Measurements from ENCODE around the gene DLX2.

DNA sequence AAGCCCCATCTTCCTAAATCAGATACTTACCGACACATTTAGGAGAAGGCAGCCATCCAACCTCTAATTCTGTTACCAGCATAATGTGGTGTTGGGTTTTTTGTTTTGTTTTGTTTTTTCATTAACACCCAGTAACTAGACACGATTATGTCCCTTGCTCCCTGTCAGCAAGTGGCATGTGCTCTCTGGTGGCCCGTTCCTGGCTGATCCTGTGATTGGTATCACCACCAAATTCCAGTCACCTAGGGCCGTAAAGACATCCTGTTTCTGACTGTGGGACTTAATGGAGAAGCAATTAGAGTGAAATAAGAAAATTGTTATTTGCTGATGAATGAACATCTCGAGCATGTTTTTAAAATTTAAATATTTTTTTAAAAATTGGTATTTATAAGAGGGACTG is 23.3 kb downstream of the DLX2 start:
- no peak for TF ChIP-seq POLR2A (IDR thresholded peaks at IDR 0.05)
- TF ChIP-seq, protein P1, sequence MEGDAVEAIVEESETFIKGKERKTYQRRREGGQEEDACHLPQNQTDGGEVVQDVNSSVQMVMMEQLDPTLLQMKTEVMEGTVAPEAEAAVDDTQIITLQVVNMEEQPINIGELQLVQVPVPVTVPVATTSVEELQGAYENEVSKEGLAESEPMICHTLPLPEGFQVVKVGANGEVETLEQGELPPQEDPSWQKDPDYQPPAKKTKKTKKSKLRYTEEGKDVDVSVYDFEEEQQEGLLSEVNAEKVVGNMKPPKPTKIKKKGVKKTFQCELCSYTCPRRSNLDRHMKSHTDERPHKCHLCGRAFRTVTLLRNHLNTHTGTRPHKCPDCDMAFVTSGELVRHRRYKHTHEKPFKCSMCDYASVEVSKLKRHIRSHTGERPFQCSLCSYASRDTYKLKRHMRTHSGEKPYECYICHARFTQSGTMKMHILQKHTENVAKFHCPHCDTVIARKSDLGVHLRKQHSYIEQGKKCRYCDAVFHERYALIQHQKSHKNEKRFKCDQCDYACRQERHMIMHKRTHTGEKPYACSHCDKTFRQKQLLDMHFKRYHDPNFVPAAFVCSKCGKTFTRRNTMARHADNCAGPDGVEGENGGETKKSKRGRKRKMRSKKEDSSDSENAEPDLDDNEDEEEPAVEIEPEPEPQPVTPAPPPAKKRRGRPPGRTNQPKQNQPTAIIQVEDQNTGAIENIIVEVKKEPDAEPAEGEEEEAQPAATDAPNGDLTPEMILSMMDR (IDR thresholded peaks at IDR 0.05): no peak
